HG03571 (cell line): Measurements from ENCODE around the gene TMEM129.

Experiments
- ATAC-seq: cut with Tn5 transposase; IDR thresholded peaks from one replicate; pipeline ENCODE4 v1.9.1; 2021; ENCODE audit not compliant: unreplicated experiment

The TMEM129 gene

DNA sequence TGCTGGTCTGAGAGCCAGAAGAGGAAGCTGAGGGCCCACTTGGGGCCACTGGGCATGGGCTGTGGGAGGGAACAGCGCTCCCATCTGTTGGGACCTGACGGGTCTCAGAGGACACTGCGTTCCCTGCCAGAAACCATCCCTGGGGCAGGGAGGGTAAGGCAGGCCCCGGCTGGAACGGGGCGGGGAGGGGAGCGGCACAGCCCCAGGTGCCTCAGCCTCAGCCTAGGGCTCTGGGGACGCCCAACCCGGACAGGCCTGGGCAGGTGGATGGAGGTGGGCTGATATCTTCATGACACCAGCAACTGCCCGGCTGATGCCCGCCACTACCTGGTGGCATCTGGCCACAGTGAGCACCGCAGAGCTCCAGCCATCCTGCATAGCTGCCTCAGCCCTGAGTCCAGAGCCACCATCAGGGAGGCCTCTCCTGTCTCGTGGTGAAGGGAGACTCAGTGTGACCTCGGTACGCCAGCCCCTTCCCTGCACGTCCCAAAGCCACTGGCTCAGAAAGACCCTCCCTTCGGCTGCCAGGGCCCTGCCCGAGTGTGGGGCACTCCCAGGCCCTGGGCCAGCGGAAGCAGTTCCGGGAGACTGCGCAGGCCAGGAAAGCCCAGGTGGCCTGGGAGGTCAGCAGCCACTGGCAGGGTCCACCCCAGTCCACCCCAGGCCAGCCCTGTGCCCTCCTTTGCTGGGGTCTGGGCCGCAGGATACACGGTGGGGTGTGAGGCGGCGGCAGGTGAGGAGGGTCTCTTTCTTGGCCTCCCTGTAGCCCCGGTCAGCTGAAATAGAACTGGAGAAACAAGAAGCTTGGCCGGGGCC is 37.4 kb upstream of the TMEM129 start:
- ATAC-seq = no peak

DNA sequence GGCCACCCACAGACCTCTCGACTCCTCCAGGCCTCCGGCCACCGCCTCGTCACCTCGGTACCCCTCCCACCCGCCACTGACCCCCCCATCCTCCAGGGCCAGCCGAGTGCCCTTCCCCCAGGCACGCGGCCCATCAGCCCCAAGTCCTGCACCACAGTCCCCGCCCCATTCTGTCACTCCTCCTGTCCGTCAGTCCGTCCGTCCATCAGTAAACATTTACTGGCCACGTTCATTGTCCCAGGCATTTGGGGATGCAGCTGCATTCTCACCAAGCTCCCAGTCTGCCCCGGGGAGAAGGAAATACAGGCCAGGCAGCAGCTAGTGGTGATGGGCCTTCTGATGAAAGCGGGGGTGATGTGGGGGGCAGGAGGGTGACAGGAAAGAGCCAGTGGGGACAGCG is 36.7 kb upstream of the TMEM129 start:
- no peak for ATAC-seq

DNA sequence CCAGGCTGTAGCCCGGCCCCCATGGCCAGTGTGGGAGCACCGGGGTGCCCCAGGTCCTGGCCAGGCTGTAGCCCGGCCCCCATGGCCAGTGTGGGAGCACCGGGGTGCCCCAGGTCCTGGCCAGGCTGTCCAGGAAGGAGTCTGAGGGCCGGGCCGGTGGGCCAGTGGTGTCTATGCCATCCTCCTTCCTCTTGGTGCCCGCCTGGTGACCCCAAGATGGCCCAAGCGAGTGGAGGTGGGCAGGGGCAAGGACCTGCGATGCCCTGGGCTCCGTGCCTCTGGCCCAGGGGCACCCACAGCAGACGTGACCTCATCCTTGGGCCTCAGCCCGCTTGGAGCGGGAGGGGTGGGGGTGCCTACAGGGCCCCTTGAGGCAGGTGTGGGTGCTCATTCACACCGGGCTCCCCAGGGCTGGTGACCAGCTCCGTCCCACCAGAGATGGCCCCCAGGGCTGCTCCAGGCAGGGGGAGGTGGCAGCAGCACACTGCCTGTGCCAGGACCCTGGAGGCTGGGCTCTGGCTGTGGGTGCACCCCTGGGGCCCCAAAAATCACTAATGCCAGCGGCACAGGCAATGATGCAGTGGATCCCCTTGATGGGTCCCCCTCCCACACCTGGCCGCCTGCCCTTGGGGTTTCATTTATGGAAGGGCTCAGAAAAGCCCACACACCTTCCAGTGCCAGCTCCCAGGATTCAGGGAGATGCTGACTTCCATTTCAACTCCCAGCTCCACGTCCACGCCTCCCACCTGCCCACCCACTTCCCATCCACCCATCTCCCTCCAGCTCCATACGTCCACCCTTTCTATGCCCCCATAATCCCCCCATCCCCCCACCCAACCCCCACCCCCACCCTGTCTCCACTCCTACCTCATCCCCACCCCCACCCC is 36.0 kb upstream of the TMEM129 start:
- ATAC-seq = no peak

DNA sequence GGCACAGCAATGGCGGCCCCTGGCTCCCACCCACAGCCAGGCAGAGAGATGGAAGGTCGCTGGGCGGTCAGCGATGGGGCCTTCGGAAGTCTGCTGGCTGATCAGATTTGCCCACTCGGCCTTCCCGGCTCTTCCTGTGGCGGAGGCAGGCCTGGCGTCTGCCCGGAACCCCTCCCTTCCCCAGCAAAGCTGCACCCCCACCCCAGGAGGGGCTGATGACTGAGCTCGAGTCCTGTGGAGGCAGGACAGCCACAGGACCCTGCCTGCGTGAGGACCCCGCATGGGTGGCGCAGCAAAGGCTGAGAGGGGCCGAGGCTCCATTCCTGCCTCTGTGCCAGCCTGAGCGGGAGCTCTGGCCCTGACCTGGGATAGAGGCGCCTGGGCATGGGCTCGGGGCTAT is 35.0 kb upstream of the TMEM129 start:
- ATAC-seq = no peak

DNA sequence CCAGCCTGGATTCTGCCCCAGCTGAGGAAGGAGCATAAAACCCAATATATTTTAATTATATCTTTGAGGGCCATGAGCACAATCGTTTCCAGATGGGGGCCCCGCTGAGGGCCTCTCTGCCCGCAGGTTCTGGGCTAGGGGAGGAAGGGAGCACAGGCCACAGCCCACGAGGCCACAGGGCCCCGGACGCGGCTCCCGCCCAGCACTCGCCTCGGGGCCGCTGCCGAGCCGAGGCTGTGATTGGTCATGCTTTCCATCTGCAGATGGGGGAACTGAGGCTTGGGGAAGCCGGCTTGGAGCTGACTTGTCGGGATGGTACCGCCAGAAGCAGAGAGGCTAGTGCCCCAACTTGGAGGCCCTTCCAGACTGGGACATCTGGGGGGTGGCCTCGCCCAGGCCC is 34.2 kb upstream of the TMEM129 start:
- no peak for ATAC-seq

DNA sequence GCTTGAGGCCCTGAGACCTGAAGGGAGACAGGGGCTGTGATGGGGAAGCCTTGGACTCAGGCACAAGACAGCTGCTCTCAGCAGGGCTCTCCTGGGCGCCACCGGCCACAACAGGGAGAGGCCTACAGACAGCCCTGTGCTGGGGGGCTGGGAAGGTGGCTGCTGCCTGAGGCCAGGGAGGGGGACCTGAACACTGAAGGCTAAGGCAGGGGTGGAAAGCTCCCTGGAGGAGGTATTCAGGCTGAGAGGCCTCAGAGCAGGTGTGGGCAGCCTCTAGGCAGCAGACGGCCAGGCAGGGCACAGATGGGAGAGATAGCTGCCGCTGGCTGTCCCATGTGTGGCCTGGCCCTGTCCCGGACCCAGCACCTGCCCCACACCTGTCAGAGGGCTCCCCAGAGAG is 33.2 kb upstream of the TMEM129 start:
- no peak for ATAC-seq

DNA sequence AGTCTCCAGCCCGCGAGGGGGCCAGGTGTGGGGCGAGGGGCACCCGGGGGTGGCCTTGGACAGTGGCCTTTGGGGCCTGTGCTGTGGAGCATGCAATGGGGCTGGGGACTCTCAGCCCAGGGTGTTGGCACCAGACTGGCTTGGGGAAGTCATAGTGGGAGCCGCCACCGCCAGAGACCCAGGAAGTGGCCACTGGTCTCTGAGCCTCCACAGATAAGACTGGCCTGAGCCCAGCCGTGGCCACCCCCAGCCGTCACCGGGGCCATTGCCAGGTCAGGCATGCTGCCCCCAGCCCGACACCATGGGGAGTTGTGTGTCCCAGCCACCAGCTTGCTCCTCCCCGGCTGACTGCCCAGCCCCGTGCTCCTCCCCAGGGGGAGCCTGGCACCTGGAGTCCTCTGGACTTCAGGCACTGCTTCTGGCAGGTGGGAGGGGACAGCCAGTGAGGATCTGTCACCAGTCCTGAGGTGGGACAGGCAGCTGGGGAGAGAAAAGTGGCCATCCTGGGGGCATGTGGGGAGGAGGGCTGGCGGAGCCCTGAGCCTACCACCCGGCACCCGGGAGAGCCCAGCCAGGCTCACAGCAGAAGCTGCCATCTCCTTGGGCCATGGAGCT is 32.7 kb upstream of the TMEM129 start:
- ATAC-seq = no peak

DNA sequence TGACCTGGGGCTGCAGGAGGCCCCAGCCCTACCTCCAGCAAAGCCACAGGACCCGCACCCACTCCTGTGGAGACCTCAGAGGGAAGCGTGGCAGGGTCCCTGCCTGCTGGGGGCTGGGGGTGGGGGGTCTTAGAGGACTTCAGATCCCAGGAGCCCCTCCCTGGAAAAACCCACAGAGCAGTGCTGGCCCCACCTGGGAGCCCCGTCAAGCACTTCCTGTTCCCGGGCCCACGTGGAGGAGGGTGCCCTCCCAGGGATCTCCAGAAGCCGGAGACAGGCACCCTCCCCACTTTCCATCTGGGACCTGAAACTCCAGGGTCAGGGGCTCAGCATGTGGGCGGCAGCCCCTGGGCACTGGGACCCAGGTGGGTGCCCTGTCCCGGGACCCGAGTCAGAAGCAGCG is 32.2 kb upstream of the TMEM129 start:
- no peak for ATAC-seq

DNA sequence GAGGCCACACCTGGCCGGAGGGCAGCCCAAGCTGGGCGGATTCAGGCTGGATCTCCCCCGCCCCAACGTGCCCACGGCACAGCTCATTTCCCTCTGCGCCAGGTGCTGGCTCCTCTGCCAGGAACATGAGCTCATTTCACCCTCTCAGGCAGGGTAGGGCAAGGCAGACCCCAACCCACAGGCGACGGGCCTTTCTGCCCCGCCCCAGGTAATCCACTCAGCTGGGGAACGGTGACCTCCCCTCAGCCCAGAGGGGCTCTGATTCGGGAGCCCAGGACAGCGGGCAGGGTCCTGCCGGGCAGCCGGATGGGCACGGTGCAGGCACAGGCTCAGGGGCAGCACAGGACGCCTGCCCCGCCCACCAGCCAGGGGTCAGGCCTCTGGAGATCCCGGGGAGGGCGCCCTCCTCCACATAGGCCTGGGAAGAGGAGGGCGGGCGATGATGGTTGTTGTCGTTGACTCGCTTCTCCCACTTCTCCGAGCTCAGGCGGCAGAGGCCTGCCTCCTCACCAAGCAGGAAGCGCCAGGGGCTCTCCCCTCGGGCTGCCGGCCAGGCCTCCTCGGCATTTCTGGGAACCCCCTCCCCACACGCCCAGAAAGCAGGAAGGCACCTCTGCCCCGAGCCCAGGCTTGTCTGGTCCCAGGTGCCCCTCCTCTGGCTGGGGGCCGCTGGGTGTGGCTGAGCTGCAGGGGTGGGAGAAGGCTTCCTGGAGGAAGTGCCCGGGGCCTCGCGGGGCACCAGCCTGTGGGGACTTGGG is 31.3 kb upstream of the TMEM129 start:
- no peak for ATAC-seq

DNA sequence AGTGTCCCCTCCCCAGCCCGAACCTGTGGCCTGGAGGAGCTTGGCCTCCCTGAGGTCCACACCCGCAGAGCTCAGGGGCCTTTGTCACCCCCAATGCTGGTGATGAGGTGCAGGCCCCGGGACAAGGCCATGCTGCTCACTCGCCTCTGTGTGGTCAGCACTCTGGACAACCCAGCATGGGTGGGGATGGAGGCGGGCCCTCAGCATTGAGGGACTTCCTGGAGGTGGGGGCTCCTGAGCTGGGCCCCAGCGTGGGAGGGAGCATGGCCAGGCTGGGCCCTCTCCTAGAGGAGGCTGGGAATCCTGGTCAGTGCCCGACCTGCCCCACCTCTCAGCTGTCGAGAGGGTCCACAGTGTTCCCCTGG is 30.8 kb upstream of the TMEM129 start:
- no peak for ATAC-seq

DNA sequence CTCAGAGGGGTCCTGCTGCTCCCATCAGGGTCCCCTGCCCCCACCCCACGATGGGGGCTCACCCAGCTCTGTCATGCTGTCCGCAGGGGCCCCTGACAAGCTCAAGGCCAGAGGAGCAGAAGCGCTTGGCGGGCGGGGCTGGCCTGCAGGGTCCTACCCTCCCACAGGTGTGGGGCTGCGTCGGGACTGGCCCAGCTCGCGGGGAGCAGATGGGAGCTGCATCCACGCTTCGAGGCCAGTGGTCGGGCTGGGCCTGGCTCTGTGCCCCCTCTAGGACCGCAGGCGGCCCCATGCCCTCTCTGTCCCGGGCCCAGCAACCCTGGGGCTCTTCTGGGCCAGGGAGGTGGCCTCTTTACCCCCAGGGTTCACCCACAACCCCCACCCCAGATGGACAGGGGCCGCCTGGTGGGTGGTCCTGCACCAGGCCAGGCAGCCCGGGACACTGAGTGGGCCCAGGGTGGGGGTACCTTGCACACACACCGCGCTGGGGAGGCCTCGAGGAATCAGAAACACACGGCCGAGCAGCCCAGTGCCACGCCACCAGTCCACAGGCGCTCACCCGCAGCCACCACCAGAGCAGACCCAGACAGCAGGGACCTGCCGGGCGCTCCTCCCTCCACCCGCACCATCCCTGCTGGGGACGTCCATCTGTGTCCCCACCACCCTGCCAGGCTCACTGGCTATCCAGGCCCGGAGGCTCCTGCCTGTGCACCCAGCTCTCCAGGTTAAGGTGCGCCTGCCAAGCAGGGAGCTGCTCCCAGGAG is 30.2 kb upstream of the TMEM129 start:
- ATAC-seq = no peak

DNA sequence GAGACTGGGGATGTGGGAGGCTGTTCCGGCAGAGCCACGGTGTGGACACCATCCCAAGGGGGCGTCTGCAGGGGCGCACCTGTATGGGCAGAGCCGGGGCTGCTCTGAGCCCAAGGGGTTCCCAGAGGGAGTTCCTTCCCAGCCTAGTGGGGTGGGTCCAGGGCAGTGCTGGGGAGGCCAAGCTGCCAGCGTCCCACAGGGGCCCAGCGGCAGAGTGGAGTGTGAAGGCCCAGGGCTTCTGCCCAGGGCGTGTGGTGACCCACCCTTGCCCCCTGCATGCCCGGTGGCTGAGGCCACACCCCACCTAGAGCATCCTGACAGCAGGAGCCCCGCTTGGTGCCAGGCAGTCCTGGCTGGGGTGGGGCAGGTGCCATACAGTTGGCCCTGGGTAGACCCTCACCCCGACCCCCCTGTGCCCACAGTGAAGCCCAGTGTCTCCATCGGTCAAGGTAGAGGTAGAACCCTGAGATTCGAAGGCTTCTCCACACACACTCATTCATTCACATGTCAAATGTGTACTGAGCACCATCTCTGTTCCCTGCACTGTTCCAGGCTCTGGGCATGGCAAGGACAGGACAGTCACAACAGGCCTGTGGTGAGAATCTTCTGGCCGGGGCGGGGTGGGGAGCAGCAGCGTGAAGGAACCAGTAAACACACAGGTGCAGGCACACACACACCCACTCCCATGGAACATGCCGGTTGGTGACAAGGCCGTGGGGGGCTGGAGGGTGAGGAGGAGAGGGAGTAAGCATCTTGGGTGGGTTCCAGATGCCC is 29.4 kb upstream of the TMEM129 start:
- no peak for ATAC-seq

DNA sequence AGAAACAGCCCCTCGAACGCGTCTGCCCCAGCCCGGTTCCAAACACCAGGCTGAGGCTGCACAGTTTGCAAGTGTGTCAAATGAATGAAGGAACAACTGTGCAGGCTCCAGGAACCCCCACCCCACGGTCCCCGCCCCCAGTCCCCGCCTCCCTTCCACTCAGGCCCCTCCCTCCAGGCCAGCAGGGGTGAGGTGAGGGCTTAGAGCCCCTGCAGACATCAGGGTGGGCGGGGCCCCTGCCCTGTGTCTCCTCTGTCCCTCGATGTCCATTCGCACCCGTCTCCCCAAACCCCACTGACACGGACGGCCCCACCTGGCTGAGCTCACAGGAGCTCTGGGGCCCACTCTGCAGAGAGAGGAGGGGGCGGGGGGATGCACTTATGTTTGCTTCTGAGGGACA is 28.7 kb upstream of the TMEM129 start:
- ATAC-seq = no peak

DNA sequence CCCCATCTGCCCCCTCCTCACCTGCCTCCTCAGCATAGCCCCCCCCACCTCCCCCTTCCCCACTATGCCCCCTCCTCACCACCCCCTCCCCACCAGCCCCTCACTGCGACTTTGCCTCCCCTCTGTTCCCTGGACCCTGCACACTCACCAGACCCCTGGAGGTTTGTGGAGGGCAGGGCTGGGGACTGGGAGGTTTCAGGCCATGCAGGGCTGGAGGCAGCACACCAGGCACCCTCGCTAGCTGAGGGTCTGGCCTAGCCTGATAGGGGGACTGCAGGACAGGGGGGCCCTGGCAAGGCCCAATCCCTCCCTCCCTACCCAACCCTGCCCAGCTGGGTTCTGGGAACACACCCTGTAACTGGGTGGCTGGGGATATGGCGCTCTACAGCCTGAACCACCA is 28.2 kb upstream of the TMEM129 start:
- no peak for ATAC-seq

DNA sequence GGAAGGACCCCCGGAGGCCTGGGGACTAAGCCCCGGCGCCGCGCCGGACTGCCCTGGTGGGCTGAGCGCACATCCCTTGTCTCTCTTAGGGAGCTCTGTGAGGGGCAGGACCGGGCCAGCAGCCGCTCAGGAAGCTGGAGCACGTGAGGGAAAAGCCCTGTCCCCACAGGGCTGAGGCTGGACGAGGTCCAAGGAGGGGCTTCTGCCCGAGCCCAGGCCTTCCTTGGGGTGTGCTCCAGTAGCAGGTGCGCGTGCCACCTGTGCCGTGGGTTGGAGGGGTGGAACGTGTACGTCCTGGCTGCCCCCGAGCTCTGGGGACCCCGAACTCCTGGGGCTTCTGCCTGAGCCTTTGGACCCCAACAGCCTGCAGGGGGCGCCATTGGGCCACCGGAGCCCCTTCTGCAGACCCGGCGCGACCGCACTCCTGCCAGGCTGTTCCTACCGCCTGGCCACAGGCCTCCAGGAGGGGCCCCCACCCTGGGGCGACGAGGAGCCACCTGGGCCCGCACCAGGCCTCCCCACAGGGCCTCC is 27.4 kb upstream of the TMEM129 start:
- no peak for ATAC-seq

DNA sequence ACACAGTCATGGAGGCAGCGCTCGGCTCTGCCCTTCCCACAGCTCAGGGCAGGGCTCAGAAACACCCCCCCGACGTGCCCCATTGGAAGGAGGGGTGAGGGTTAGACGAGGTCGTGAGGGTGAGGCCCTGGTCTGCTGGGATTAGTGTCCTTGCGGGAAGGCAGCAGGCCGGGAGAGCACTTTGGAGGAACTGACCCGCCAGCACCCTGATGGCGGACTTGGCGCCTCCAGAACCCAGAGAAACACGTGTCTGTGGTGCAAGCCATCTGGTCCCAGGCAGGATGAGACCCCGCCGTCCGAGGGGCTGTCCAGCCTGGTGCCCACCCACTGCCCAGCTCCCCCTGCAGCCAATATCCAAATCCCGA is 26.5 kb upstream of the TMEM129 start:
- ATAC-seq = no peak

DNA sequence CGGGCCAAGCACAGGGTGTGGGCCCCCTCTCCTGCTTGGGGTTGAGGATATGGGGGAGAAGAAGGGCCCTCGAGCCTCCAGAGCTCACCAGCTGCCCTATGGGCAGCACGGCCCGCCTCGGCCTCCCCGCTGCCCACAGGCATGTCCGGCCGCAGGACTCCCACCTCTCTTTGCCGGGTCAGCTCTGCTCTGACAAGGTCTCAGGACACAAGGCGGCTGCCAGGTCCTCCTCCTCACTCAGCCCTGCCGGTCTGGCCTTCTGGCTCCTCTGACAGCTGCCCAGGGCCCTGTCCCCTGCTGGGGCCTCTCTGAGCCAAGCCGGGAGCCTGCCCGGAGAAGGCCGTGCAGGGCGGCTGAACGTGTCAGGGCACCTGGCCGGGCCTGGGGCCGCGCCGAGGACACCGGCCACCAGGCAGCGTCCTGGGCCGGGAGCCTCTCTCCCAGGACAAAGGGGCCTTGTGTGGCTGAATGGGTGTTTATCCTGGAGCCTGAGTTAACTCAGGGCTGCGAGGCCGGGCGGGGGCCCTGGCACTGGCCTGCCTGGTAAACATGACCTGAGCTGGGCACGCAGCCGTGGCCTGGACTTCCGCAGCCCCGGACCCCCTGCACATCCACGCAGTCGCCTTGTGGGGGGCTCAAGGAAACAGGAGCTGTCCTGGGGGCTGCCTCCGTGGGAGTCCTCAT is 25.9 kb upstream of the TMEM129 start:
- no peak for ATAC-seq

DNA sequence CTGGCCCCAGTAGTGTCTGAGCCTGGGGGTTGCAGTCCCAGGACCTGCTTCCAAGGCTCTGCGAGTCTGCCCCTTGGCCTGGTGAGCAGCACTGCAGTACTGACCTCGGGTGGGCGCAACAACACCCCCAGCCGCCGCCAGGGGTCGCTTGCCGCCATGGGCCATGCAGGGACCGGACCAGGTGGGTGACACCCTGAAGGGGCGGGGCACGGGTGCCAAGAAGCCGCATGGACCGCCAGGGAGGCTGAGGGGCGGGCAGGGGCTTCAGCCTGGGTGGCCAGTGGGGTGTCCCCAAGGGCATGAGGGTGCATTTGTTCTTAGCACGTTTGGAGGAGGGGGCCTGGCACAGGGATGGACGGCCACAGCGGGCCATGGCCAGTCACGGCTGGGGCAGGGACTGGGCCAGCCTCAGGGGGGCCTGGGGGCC is 25.2 kb upstream of the TMEM129 start:
- peak; percentile 63 for ATAC-seq

DNA sequence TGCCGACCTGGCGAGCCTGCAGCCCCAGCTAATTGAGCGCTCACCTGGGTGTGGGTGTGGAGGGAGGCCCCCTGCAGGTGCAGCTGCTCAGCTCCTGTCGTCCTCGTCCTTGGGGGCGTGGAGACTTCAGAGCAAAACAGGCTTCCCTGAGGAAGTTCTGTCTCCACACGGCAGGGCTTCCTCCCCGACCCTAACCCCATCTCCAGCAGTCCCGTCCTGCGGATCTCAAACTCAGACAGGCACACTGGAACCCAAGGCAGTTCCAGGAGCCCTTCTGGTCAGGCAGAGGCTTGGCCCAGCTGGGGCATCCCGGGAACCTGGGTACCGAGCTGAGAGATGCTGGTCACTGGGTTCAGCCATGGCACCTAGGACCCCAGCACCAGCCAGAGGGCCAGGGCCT is 24.6 kb upstream of the TMEM129 start:
- ATAC-seq = no peak
